SK-N-SH (cell line): ENCODE results near the gene ETFDH.

ENCODE experiments used
- CTCF ChIP-seq: fragments of 200-600 bp; sonication (generic); IDR thresholded peaks from 2 replicates; pipeline ENCODE4 v1.6.1; 2017; ENCODE audit warnings: antibody characterized with exemption, mild to moderate bottlenecking, moderate library complexity
- FOXJ3 ChIP-seq: sonication (generic); formaldehyde crosslinking; IDR thresholded peaks from 2 replicates; pipeline ENCODE4 v1.5.1; 2020; ENCODE audit warnings: mild to moderate bottlenecking, missing genetic modification reagents
- JUND ChIP-seq: IDR thresholded peaks from 2 replicates; pipeline ENCODE4 v1.4.0; 2012
- NFIC ChIP-seq: IDR thresholded peaks from 2 replicates; pipeline ENCODE4 v1.4.0; 2012; ENCODE audit warnings: borderline replicate concordance
- RAD21 ChIP-seq: IDR thresholded peaks from 2 replicates; pipeline ENCODE4 v1.6.1; 2012; ENCODE audit warnings: mild to moderate bottlenecking, low read length
- SIN3A ChIP-seq: IDR thresholded peaks from 2 replicates; pipeline ENCODE4 v1.6.1; 2012; ENCODE audit warnings: low read depth, mild to moderate bottlenecking, low read length, moderate library complexity, borderline replicate concordance
- SMC3 ChIP-seq: IDR thresholded peaks from 2 replicates; pipeline ENCODE4 v1.6.1; 2012; ENCODE audit warnings: low read depth, low read length, improper control_type of control experiment
- TF ChIP-seq, protein P1 (sequence below): fragments of 150-350 bp; IDR thresholded peaks from 2 replicates; pipeline ENCODE4 v1.6.1; 2017; ENCODE audit warnings: antibody characterized with exemption, low read length, low read depth, borderline replicate concordance

- TF ChIP-seq NFIC (no peak), JUND (no peak), SIN3A (no peak), CTCF (no peak), SMC3 (no peak), FOXJ3 (CRISPR knock-in tag) (no peak), RAD21 (no peak)
- TF ChIP-seq, protein P1, sequence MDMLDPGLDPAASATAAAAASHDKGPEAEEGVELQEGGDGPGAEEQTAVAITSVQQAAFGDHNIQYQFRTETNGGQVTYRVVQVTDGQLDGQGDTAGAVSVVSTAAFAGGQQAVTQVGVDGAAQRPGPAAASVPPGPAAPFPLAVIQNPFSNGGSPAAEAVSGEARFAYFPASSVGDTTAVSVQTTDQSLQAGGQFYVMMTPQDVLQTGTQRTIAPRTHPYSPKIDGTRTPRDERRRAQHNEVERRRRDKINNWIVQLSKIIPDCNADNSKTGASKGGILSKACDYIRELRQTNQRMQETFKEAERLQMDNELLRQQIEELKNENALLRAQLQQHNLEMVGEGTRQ, result no peak
These were observed 19.2 kb upstream of the ETFDH start for GRCh38 chr4:158652920-158653319.
